GM19468 (cell line): ENCODE results near the gene IMPACT.

Source experiments
- ATAC-seq: cut with Tn5 transposase; IDR thresholded peaks from one replicate; pipeline ENCODE4 v1.9.1; 2021; ENCODE audit warnings: mild to moderate bottlenecking, moderate library complexity, moderate number of reproducible peaks; ENCODE audit not compliant: unreplicated experiment; ENCODE audit errors: extremely low read depth

IMPACT gene, protein sequence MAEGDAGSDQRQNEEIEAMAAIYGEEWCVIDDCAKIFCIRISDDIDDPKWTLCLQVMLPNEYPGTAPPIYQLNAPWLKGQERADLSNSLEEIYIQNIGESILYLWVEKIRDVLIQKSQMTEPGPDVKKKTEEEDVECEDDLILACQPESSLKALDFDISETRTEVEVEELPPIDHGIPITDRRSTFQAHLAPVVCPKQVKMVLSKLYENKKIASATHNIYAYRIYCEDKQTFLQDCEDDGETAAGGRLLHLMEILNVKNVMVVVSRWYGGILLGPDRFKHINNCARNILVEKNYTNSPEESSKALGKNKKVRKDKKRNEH

GRCh38 chr18:24426398-24427294, at the start of gene IMPACT:
Gene IMPACT (plus strand): TSS chr18:24426670. CDS start chr18:24426757, 87 bp downstream.
- peak; percentile 67 for ATAC-seq

- ATAC-seq = no peak
Measured at GRCh38 chr18:24378598-24378997, 47.9 kb upstream of the IMPACT start.

- no peak for ATAC-seq
Measured at GRCh38 chr18:24380163-24380747, 46.2 kb upstream of the IMPACT start.

DNA sequence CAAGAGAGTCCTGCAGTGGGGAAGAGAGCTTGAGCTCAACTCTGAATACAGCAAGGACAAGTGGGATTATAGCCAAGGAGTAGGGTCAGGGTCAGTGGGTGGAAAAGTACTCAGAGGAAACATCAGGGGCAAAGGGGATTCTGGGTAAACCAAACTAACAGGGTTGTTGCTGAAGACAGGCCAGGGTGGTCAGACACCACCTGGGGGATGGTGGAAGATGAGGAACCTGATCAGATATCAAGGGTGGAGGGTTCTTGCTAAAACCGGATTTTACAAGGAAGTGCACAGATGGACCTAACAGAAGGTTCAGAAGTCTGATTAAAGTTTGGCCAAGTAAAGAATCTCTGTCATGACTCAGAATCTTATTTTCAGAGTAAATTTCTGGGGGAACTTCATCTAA, 45.3 kb upstream of the IMPACT start:
- no peak for ATAC-seq

- no peak for ATAC-seq
Measured at GRCh38 chr18:24386681-24387080, 39.8 kb upstream of the IMPACT start.

DNA sequence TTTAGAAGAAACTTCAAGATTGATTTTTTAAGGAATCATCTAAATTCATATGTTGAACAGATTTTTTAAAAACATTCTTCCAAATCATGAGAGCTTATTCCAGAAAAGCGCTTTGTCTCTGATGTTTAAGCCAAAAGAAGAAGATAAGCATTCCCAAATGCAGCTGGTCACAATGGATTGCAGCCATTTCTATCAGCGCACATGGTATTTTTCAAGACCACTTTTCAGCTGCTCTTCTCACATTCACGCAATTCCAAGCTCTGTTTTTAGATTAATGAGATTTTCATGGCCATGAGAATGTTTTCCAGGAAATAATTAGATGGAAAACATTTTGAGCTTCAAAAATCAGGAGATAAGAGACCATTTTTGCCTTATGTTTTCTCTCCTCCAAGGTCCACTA, 37.5 kb upstream of the IMPACT start:
- ATAC-seq = no peak

GRCh38 chr18:24395049-24395795, 31.2 kb upstream of the IMPACT start:
- ATAC-seq = no peak

- ATAC-seq = no peak
Measured at GRCh38 chr18:24396082-24396633, 30.3 kb upstream of the IMPACT start.

GRCh38 chr18:24397131-24397693, 29.3 kb upstream of the IMPACT start:
- ATAC-seq = no peak

DNA sequence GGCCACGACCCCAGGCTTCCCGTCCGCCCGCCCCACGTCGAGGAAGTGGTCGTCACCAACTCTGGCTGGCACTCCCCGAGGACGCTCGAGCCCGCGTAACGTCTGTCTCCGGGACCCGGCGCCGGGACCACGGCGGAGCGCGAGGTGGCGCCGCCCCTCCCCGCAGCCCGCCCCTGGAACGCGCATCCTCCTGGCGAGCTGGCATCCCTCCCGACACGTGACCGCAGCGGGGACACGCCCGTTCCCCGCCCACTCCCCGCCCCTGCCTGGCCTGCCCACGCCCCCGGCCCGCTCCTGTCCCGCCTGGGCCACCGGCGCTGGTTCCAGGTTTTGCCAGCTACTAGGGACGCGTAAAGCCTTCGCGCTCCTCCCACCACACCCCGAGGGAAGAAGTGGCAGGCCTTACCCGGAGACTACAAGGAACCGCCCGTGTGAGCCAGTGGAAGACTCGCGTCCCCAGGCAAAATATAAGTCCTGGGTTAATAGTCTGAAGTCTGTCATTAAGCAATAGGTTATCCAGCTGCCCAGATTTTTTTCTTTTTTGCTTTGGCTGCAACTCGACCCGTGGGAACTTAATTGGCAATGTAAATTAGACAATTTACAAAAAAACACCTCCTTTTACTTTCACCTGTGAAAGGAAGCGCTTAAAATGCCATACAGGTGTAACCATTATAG, 28.6 kb upstream of the IMPACT start, which contains the start of gene OSBPL1A:
Gene OSBPL1A, minus strand, starts transcription at position 131 of the 675 bp plus-strand sequence. CDS start 20,291 bp downstream, outside the sequence.
- ATAC-seq = no peak

- no peak for ATAC-seq
Measured at GRCh38 chr18:24398540-24398939, 27.9 kb upstream of the IMPACT start.

GRCh38 chr18:24400587-24400986, 25.9 kb upstream of the IMPACT start:
- ATAC-seq = no peak

GRCh38 chr18:24402209-24402785, 24.2 kb upstream of the IMPACT start:
- ATAC-seq = no peak

DNA sequence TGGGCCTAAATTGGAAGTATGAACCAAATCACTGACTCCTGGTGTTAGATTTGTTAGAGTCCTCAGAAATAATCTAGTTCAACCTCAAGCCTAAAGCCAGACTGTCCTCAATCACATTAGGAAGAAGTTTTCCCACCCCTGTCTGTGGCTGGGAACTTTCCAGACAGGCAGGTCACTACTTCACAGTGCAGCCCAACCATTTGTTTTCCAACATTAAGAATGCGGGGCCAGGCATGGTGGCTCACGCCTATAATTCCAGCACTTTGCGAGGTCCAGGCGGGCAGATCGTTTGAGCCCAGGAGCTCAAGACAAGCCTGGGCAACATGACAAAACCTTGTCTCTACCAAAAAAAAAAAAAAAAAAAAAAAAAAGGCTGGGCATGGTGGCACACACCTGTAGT, 23.4 kb upstream of the IMPACT start:
- ATAC-seq = no peak

GRCh38 chr18:24404591-24404990, 21.9 kb upstream of the IMPACT start:
- ATAC-seq = no peak

DNA sequence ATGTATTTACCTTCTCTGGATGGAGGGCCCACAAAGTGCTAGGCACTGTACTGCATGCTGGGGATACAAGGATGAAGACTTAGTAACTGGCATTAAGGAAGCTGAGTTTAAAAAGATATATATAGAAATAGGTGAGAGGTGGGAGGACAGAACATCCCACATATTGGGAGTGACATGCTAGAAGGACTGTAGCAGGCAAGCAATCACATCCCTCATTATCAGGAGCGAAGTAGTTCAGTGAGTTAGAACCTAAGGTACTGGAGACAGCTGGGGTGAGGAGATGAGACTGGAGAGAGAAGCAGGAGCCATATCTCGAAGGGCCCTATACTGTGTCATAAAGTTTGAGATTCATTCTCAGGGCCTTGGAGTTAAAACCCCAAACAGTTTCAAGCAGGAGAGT, 18.0 kb upstream of the IMPACT start:
- no peak for ATAC-seq

GRCh38 chr18:24413148-24413547, 13.3 kb upstream of the IMPACT start:
- no peak for ATAC-seq

GRCh38 chr18:24414349-24415003, 12.0 kb upstream of the IMPACT start:
- ATAC-seq = no peak
